HEK293T (cell line): ENCODE measurements around the gene TBL1XR1.
"Not testable (repeated sequence)": the region's sequence is repeated elsewhere in the genome, so short reads cannot be mapped to it uniquely, and the experiment has no call there.

Source experiments
- CTCF ChIA-PET: fragments of 350-600 bp; formaldehyde crosslinking; extraction: SDS; loops from one replicate; lab custom pipeline; 2021; ENCODE audit warnings: antibody characterized with exemption, inconsistent platforms; lab: Yijun Ruan, JAX
- POLR2A ChIA-PET: fragments of 350-600 bp; formaldehyde crosslinking; extraction: SDS; loops from one replicate; lab custom pipeline; 2020; ENCODE audit warnings: antibody characterized with exemption, inconsistent platforms; lab: Yijun Ruan, JAX
- DNase-seq: peaks from one replicate; pipeline ENCODE4 v3.0.0; 2012; ENCODE audit warnings: mixed read lengths; ENCODE audit errors: extremely low spot score
- ARNT ChIP-seq: fragments of 450-650 bp; IDR thresholded peaks from 2 replicates; pipeline ENCODE4 v1.6.1; 2017; ENCODE audit warnings: mild to moderate bottlenecking
- BHLHE40 ChIP-seq: fragments of 450-650 bp; IDR thresholded peaks from 2 replicates; pipeline ENCODE4 v1.6.1; 2016; ENCODE audit warnings: mild to moderate bottlenecking, moderate library complexity, borderline replicate concordance
- CTBP1 ChIP-seq: fragments of 450-650 bp; IDR thresholded peaks from 2 replicates; pipeline ENCODE4 v1.6.1; 2016; ENCODE audit warnings: borderline replicate concordance
- ELF4 ChIP-seq: fragments of 450-650 bp; IDR thresholded peaks from 2 replicates; pipeline ENCODE4 v1.6.1; 2017; ENCODE audit warnings: antibody characterized with exemption
- FOXA1 ChIP-seq: fragments of 450-650 bp; IDR thresholded peaks from 2 replicates; pipeline ENCODE4 v1.6.1; 2016; ENCODE audit warnings: mild to moderate bottlenecking
- FOXK2 ChIP-seq: fragments of 450-650 bp; IDR thresholded peaks from 2 replicates; pipeline ENCODE4 v1.6.1; 2016; ENCODE audit warnings: mild to moderate bottlenecking
- FOXM1 ChIP-seq: fragments of 450-650 bp; IDR thresholded peaks from 2 replicates; pipeline ENCODE4 v1.6.1; 2017; ENCODE audit warnings: mild to moderate bottlenecking, borderline replicate concordance
- HDGF ChIP-seq: fragments of 450-650 bp; IDR thresholded peaks from 2 replicates; pipeline ENCODE4 v1.6.1; 2017; ENCODE audit warnings: antibody characterized with exemption, borderline replicate concordance
- L3MBTL2 ChIP-seq: fragments of 450-650 bp; conservative IDR thresholded peaks from 2 replicates; pipeline ENCODE4 v1.6.1; 2016; ENCODE audit warnings: mild to moderate bottlenecking
- LEF1 ChIP-seq: fragments of 450-650 bp; IDR thresholded peaks from 2 replicates; pipeline ENCODE4 v1.6.1; 2017; ENCODE audit warnings: mild to moderate bottlenecking, borderline replicate concordance
- NFRKB ChIP-seq: fragments of 450-650 bp; IDR thresholded peaks from 2 replicates; pipeline ENCODE4 v1.6.1; 2016; ENCODE audit warnings: mild to moderate bottlenecking, moderate library complexity
- PKNOX1 ChIP-seq: fragments of 450-650 bp; IDR thresholded peaks from 2 replicates; pipeline ENCODE4 v1.6.1; 2016
- SP1 ChIP-seq: fragments of 450-650 bp; IDR thresholded peaks from 2 replicates; pipeline ENCODE4 v1.6.1; 2017
- SUZ12 ChIP-seq: fragments of 450-650 bp; IDR thresholded peaks from 2 replicates; pipeline ENCODE4 v1.6.1; 2016; ENCODE audit warnings: mild to moderate bottlenecking
- TARDBP ChIP-seq: fragments of 450-650 bp; IDR thresholded peaks from 2 replicates; pipeline ENCODE4 v1.6.1; 2016
- ZNF384 ChIP-seq: fragments of 450-650 bp; IDR thresholded peaks from 2 replicates; pipeline ENCODE4 v1.6.1; 2016

TBL1XR1 gene

GRCh38 chr3:177190756-177191681 lies 6.3 kb downstream of the TBL1XR1 start:
- DNase-seq, result no peak
- CTCF ChIA-PET, result no interaction called here
- POLR2A ChIA-PET, result no interaction called here
- TF ChIP-seq NFRKB (no peak), BHLHE40 (no peak), FOXM1 (no peak), LEF1 (no peak), ZNF384 (no peak), FOXA1 (no peak), FOXK2 (no peak), SUZ12 (no peak), SP1 (no peak), PKNOX1 (no peak), ELF4 (no peak), CTBP1 (no peak), ARNT (no peak)

GRCh38 chr3:177190184-177190583 lies 7.1 kb downstream of the TBL1XR1 start:
- CTCF ChIA-PET, DNase-seq, POLR2A ChIA-PET: not testable (repeated sequence)

GRCh38 chr3:177188325-177188724 lies 9.0 kb downstream of the TBL1XR1 start:
- CTCF ChIA-PET, DNase-seq, POLR2A ChIA-PET: not testable (repeated sequence)

GRCh38 chr3:177186306-177186705 lies 11.0 kb downstream of the TBL1XR1 start:
- no peak for DNase-seq
- ChIA-PET CTCF (no interaction called here), POLR2A (no interaction called here)
- no peak for TF ChIP-seq FOXA1
- no peak for TF ChIP-seq SUZ12
- TF ChIP-seq LEF1, result no peak
- no peak for TF ChIP-seq PKNOX1
- TF ChIP-seq CTBP1, result no peak
- no peak for TF ChIP-seq ELF4
- no peak for TF ChIP-seq SP1
- TF ChIP-seq BHLHE40, result no peak
- TF ChIP-seq ZNF384, result no peak
- TF ChIP-seq TARDBP, result no peak
- TF ChIP-seq L3MBTL2, result no peak
- no peak for TF ChIP-seq NFRKB
- no peak for TF ChIP-seq FOXK2
- TF ChIP-seq ARNT, result no peak

- POLR2A ChIA-PET, result no interaction called here
- CTCF ChIA-PET, result interaction anchor here (0.6 kb wide), 1 partner anchor 157 kb away, joined by 4 read pairs; no protein-coding TSS in a partner anchor
These were observed 12.2 kb downstream of the TBL1XR1 start for GRCh38 chr3:177185035-177185574.

GRCh38 chr3:177184602-177185001 lies 12.7 kb downstream of the TBL1XR1 start:
- CTCF ChIA-PET, result interaction anchor here (0.6 to 1.0 kb wide), 2 partner anchors 132 to 157 kb away, joined by 3 to 4 read pairs; no protein-coding TSS in a partner anchor
- POLR2A ChIA-PET, DNase-seq: not testable (repeated sequence)

More at GRCh38 chr3:177185035-177185574, 12.2 kb downstream of the TBL1XR1 start:
- no peak for TF ChIP-seq PKNOX1
- TF ChIP-seq HDGF, result no peak
- no peak for TF ChIP-seq SUZ12
- no peak for DNase-seq

- ChIA-PET POLR2A (no interaction called here), CTCF (no interaction called here)
- TF ChIP-seq FOXK2, result no peak
- no peak for TF ChIP-seq ZNF384
- TF ChIP-seq FOXM1, result no peak
- TF ChIP-seq NFRKB, result no peak
- TF ChIP-seq SP1, result no peak
- no peak for TF ChIP-seq FOXA1
- TF ChIP-seq SUZ12, result no peak
- TF ChIP-seq ELF4, result no peak
- TF ChIP-seq L3MBTL2, result no peak
- TF ChIP-seq BHLHE40, result no peak
- TF ChIP-seq TARDBP, result no peak
- no peak for TF ChIP-seq CTBP1
- no peak for TF ChIP-seq PKNOX1
- TF ChIP-seq ARNT, result no peak
- TF ChIP-seq LEF1, result no peak
- TF ChIP-seq HDGF, result no peak
- no peak for DNase-seq
These were observed 14.9 kb downstream of the TBL1XR1 start for GRCh38 chr3:177182352-177182751.
